MM.1S (cell line): ENCODE measurements around the gene VPS8.

Source experiments
- DNase-seq: peaks from one replicate; pipeline ENCODE4 v3.0.0-alpha.2; 2015
- H2AFZ ChIP-seq: fragments of 300-600 bp; sonication (generic); 2 replicates; pipeline ENCODE4 v1.6.0; 2016; ENCODE audit warnings: antibody characterized with exemption, low read length
- H3F3A ChIP-seq: fragments of 300-600 bp; sonication (generic); 2 replicates; pipeline ENCODE4 v1.6.1; 2016; ENCODE audit warnings: mild to moderate bottlenecking, antibody characterized with exemption, low read length, moderate library complexity, mixed read lengths; ENCODE audit not compliant: insufficient read depth
- H3K27ac ChIP-seq: fragments of 300-600 bp; sonication (generic); 2 replicates; pipeline ENCODE4 v1.5.1; 2016; ENCODE audit warnings: mild to moderate bottlenecking, low read length
- H3K27me3 ChIP-seq: fragments of 300-600 bp; sonication (generic); replicated peaks from 2 replicates; pipeline ENCODE4 v1.6.0; 2016; ENCODE audit warnings: low read length; ENCODE audit not compliant: insufficient read depth
- H3K36me3 ChIP-seq: fragments of 300-600 bp; sonication (generic); replicated peaks from 2 replicates; pipeline ENCODE4 v1.6.1; 2016; ENCODE audit warnings: mild to moderate bottlenecking, low read length, mixed read lengths; ENCODE audit not compliant: insufficient read depth
- H3K4me1 ChIP-seq: fragments of 300-600 bp; sonication (generic); 2 replicates; pipeline ENCODE4 v1.6.1; 2016; ENCODE audit warnings: low read length, mixed read lengths
- H3K4me2 ChIP-seq: fragments of 300-600 bp; sonication (generic); 2 replicates; pipeline ENCODE4 v1.6.0; 2016; ENCODE audit warnings: low read depth, low read length
- H3K4me3 ChIP-seq: fragments of 300-600 bp; sonication (generic); 2 replicates; pipeline ENCODE4 v1.5.1; 2016; ENCODE audit warnings: low read length, mixed read lengths
- H3K79me2 ChIP-seq: fragments of 300-600 bp; sonication (generic); 2 replicates; pipeline ENCODE4 v1.6.1; 2016; ENCODE audit warnings: mixed run types, low read length, mixed read lengths
- H3K9ac ChIP-seq: fragments of 300-600 bp; sonication (generic); 2 replicates; pipeline ENCODE4 v1.6.1; 2016; ENCODE audit warnings: low read length, mixed read lengths
- H3K9me2 ChIP-seq: fragments of 300-600 bp; sonication (generic); replicated peaks from 2 replicates; pipeline ENCODE4 v1.6.1; 2016; ENCODE audit warnings: mild to moderate bottlenecking, low read length, mixed read lengths; ENCODE audit not compliant: insufficient read depth
- H3K9me3 ChIP-seq: fragments of 300-600 bp; sonication (generic); replicated peaks from 2 replicates; pipeline ENCODE4 v1.6.1; 2016; ENCODE audit warnings: mild to moderate bottlenecking, low read length, mixed read lengths; ENCODE audit not compliant: insufficient read depth
- H4K20me1 ChIP-seq: fragments of 300-600 bp; sonication (generic); 2 replicates; pipeline ENCODE4 v1.6.1; 2016; ENCODE audit warnings: mild to moderate bottlenecking, low read length, moderate library complexity, mixed read lengths; ENCODE audit not compliant: insufficient read depth
- EZH2 ChIP-seq: fragments of 300-600 bp; sonication (generic); optimal IDR thresholded peaks from 2 replicates; pipeline ENCODE3; 2017; ENCODE audit warnings: low read depth, mild to moderate bottlenecking, antibody characterized with exemption, low read length, mixed read lengths
- EZH2phosphoT487 ChIP-seq: fragments of 300-600 bp; sonication (generic); IDR thresholded peaks from 2 replicates; pipeline ENCODE4 v1.6.1; 2018; ENCODE audit warnings: antibody characterized with exemption, low read length
- TF ChIP-seq, protein P1 (sequence below): fragments of 300-600 bp; sonication (generic); IDR thresholded peaks from 2 replicates; pipeline ENCODE4 v1.5.1; 2016; ENCODE audit warnings: antibody characterized with exemption, low read length, mixed read lengths

VPS8 gene

GRCh38 chr3:184769382-184770170 lies 42.4 kb upstream of the VPS8 start:
- DNase-seq, result no peak
- Histone ChIP-seq H3K9me3 (no peaks in the 10 kb centered on the region), H3K4me2 (no peak overlapping the region), H3K4me3 (no peak overlapping the region), H3K9ac (no peak overlapping the region), H3K4me1 (0 out of 2 replicates have a peak, but pooled peaks cover 8% of the 10 kb centered on the region), H3K27me3 (peaks cover 50% of the 10 kb centered on the region), H3K79me2 (no peaks in the 10 kb centered on the region), H3K9me2 (no peaks in the 10 kb centered on the region), H3K36me3 (no peaks in the 10 kb centered on the region), H2AFZ (no peak overlapping the region), H3K27ac (no peak overlapping the region), H3F3A (no peaks in the 10 kb centered on the region), H4K20me1 (no peaks in the 10 kb centered on the region)
- no peak for TF ChIP-seq EZH2phosphoT487
- TF ChIP-seq, protein P1, sequence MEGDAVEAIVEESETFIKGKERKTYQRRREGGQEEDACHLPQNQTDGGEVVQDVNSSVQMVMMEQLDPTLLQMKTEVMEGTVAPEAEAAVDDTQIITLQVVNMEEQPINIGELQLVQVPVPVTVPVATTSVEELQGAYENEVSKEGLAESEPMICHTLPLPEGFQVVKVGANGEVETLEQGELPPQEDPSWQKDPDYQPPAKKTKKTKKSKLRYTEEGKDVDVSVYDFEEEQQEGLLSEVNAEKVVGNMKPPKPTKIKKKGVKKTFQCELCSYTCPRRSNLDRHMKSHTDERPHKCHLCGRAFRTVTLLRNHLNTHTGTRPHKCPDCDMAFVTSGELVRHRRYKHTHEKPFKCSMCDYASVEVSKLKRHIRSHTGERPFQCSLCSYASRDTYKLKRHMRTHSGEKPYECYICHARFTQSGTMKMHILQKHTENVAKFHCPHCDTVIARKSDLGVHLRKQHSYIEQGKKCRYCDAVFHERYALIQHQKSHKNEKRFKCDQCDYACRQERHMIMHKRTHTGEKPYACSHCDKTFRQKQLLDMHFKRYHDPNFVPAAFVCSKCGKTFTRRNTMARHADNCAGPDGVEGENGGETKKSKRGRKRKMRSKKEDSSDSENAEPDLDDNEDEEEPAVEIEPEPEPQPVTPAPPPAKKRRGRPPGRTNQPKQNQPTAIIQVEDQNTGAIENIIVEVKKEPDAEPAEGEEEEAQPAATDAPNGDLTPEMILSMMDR, result no peak
- no peak for TF ChIP-seq EZH2

GRCh38 chr3:184770541-184770940 lies 41.4 kb upstream of the VPS8 start:
- Histone ChIP-seq H3K79me2 (no peaks in the 10 kb centered on the region), H3K4me2 (no peak overlapping the region), H3F3A (no peaks in the 10 kb centered on the region), H3K4me1 (0 out of 2 replicates have a peak, but pooled peaks cover 4% of the 10 kb centered on the region), H3K27ac (no peak overlapping the region), H4K20me1 (no peaks in the 10 kb centered on the region), H3K9ac (no peak overlapping the region), H3K36me3 (no peaks in the 10 kb centered on the region), H2AFZ (no peak overlapping the region), H3K4me3 (no peak overlapping the region), H3K9me3 (no peaks in the 10 kb centered on the region), H3K27me3 (peaks cover 59% of the 10 kb centered on the region), H3K9me2 (no peaks in the 10 kb centered on the region)
- DNase-seq, result no peak
- TF ChIP-seq, protein P1, result no peak
- TF ChIP-seq EZH2phosphoT487 (no peak), EZH2 (no peak)

DNA sequence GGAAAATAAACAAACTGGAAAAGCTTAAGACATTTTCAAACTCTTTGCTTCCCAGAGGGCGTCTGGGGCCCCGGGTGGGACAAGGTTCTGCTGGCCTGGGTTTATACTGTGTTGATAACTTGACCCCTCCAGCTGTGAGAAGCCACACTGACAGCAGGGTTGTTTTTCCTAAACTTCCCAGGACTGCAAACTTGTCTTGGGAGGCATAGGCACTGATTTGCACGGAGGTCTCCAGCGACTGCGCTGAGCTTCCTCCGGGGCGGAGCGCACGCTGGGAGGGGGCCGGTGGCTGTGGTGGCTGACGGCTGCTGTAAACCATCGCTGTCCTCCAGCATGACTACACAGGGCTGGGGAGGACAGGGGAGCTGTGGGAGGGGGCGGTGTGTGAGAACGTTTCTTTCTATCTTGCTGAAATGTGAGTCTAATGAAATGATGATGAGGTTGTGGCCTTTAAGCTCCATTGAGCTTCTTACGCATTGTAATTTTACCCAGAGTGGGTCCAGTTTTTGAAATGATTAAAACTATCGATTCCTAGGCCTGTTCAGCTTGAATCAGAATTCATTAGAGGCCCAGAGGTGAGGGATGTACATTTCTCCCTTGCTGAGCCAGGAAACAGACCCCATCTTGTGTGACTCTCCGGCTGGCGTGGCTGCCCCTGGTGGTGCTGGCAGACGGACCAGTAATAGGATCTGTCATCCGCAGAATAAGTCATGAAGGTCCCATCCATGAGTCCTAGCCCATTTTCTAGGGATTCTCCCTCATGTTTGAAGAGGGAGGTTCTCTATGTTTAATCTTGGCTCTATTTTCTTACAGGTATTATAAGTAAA lies 40.5 kb upstream of the VPS8 start:
- H3K4me3 ChIP-seq, result no peak overlapping the region
- no peak overlapping the region for H3K9ac ChIP-seq
- H3K4me2 ChIP-seq, result no peak overlapping the region
- no peak overlapping the region for H3K27ac ChIP-seq
- no peaks in the 10 kb centered on the region for H4K20me1 ChIP-seq
- no peaks in the 10 kb centered on the region for H3K9me3 ChIP-seq
- DNase-seq, result no peak
- H2AFZ ChIP-seq, result no peak overlapping the region
- no peaks in the 10 kb centered on the region for H3K9me2 ChIP-seq
- H3K36me3 ChIP-seq, result no peaks in the 10 kb centered on the region
- no peaks in the 10 kb centered on the region for H3K4me1 ChIP-seq
- no peaks in the 10 kb centered on the region for H3K79me2 ChIP-seq
- TF ChIP-seq EZH2phosphoT487 (no peak), EZH2 (no peak)
- TF ChIP-seq, protein P1, result no peak
- no peaks in the 10 kb centered on the region for H3F3A ChIP-seq
- H3K27me3 ChIP-seq, result peaks cover 69% of the 10 kb centered on the region
